DND-41 (cell line): Measurements from ENCODE around the gene MACROD2.

ENCODE experiments used
- CTCF ChIP-seq: IDR thresholded peaks from 2 replicates; pipeline ENCODE4 v1.5.1; 2012; ENCODE audit warnings: borderline replicate concordance, low read length, moderate library complexity, mild to moderate bottlenecking; ENCODE audit not compliant: poor library complexity, severe bottlenecking; ENCODE audit errors: extremely low read depth
- EZH2 ChIP-seq: IDR thresholded peaks from 3 replicates; pipeline ENCODE4 v1.6.1; 2012; ENCODE audit warnings: borderline replicate concordance, low read depth, mild to moderate bottlenecking, moderate library complexity, low read length, inconsistent platforms; ENCODE audit not compliant: severe bottlenecking

GRCh38 chr20:15928946-15929345 is 1933.6 kb downstream of the MACROD2 start:
- no peak for TF ChIP-seq CTCF
- TF ChIP-seq EZH2 = no peak
